IPS-18c (cell line): ENCODE data around the gene KIAA0040.
"Not testable (repeated sequence)": the region's sequence is repeated elsewhere in the genome, so short reads cannot be mapped to it uniquely, and the experiment has no call there.

ENCODE experiments used
- H3K4me3 ChIP-seq: 2 replicates; pipeline ENCODE4 v1.7.0; 2013; ENCODE audit warnings: low read depth, mild to moderate bottlenecking, low read length, moderate library complexity; ENCODE audit not compliant: insufficient read depth
- H3K9me3 ChIP-seq: one replicate; pipeline ENCODE4 v1.6.1; 2013; ENCODE audit warnings: mild to moderate bottlenecking, low read length, moderate library complexity; ENCODE audit not compliant: control insufficient read depth, insufficient read depth

The KIAA0040 gene

GRCh38 chr1:175130649-175131045 lies 61.9 kb downstream of the KIAA0040 start:
- H3K4me3 ChIP-seq, result no peak overlapping the region
- H3K9me3 ChIP-seq, result no peaks in the 10 kb centered on the region

GRCh38 chr1:175129997-175130648 lies 62.5 kb downstream of the KIAA0040 start:
- Histone ChIP-seq H3K9me3 (no peaks in the 10 kb centered on the region), H3K4me3 (no peak overlapping the region)

GRCh38 chr1:175129644-175129996 lies 63.0 kb downstream of the KIAA0040 start:
- H3K9me3 ChIP-seq, result no peaks in the 10 kb centered on the region
- H3K4me3 ChIP-seq, result no peak overlapping the region

GRCh38 chr1:175129182-175129581 lies 63.4 kb downstream of the KIAA0040 start:
- no peaks in the 10 kb centered on the region for H3K9me3 ChIP-seq
- H3K4me3 ChIP-seq, result no peak overlapping the region

- H3K9me3 ChIP-seq, result no peaks in the 10 kb centered on the region
Measured at GRCh38 chr1:175128523-175128922, 64.1 kb downstream of the KIAA0040 start.

GRCh38 chr1:175127565-175127964 lies 65.0 kb downstream of the KIAA0040 start:
- H3K4me3 ChIP-seq, result no peak overlapping the region

More at GRCh38 chr1:175128523-175128922, 64.1 kb downstream of the KIAA0040 start:
- H3K4me3 ChIP-seq, result no peak overlapping the region

GRCh38 chr1:175126347-175126746 lies 66.2 kb downstream of the KIAA0040 start:
- no peak overlapping the region for H3K4me3 ChIP-seq
- H3K9me3 ChIP-seq, result no peaks in the 10 kb centered on the region

More at GRCh38 chr1:175127565-175127964, 65.0 kb downstream of the KIAA0040 start:
- H3K9me3 ChIP-seq, result no peaks in the 10 kb centered on the region

- H3K4me3 ChIP-seq, result no peak overlapping the region
- H3K9me3 ChIP-seq, result no peaks in the 10 kb centered on the region
Measured at GRCh38 chr1:175124861-175125260, 67.7 kb downstream of the KIAA0040 start.

GRCh38 chr1:175120511-175120910 lies 72.1 kb downstream of the KIAA0040 start:
- Histone ChIP-seq H3K4me3 (no peak overlapping the region), H3K9me3 (no peaks in the 10 kb centered on the region)

GRCh38 chr1:175118375-175119367 lies 73.9 kb downstream of the KIAA0040 start:
- no peak overlapping the region for H3K4me3 ChIP-seq
- H3K9me3 ChIP-seq, result no peaks in the 10 kb centered on the region

- no peak overlapping the region for H3K4me3 ChIP-seq
- no peaks in the 10 kb centered on the region for H3K9me3 ChIP-seq
Measured at GRCh38 chr1:175116903-175117302, 75.7 kb downstream of the KIAA0040 start.

- no peak overlapping the region for H3K4me3 ChIP-seq
- no peaks in the 10 kb centered on the region for H3K9me3 ChIP-seq
Measured at GRCh38 chr1:175116210-175116798, 76.3 kb downstream of the KIAA0040 start.

- Histone ChIP-seq H3K4me3 (no peak overlapping the region), H3K9me3 (no peaks in the 10 kb centered on the region)
Measured at GRCh38 chr1:175114996-175115395, 77.6 kb downstream of the KIAA0040 start.

- not testable (repeated sequence) for H3K4me3 ChIP-seq, H3K9me3 ChIP-seq
Measured at GRCh38 chr1:175108331-175108820, 84.2 kb downstream of the KIAA0040 start.
